ENCODE measurements around the gene PTHLH. TPM values are rescaled to one million over a fixed set of nuclear protein-coding genes. Genes with fewer than 3 reads are reported as not detected.

Gene PTHLH
- total and polyA plus RNA-seq, 7 experiments from 2014 or later, result not detected

DNA sequence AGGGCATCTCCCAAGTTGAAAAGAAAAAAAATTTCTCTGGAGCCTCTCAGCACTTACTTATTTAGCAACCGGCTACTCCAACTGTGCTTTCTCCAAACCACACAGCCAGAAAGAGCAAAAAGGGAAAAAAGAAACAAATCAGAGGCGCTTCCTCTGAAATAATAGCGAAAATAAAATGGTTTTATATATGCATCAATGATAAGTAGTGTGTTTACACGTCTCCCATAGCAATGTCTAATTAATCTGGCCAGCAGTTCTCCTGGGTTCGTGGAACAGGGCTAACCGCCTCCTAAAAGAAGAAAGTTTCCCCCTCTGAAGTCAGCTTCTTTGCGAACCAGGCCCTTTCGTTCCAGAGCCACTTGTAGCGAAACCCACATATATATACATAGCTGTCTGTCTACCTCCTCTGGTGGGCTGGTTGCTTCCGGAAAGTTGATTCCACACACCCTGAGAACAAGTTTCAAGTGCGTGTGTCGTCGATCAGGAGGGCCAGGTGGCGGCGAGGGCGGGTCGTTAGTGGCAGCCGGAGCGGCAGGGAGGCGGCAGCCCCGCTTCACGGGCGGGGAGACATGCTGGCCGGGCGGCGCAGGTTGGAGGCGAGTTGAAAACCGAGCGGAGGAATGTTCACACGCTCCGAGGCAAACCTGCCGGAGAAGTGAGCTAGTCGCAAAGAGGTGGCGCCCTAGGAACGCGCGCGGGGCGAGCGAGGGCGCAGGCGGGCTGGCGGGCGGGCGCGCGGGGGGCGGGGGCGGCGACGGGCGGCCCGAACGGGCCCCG lies 2.7 kb downstream of the PTHLH start:
- CTCF ChIA-PET, result interaction anchor here (0.9 kb wide), 1 partner anchor 9 kb away, joined by 3 read pairs; no protein-coding TSS in a partner anchor
- H3K36me3 Mint-ChIP-seq, result peaks cover 0 to 5% (median 0%) of the 10 kb centered on the region in 5 donors

DNA sequence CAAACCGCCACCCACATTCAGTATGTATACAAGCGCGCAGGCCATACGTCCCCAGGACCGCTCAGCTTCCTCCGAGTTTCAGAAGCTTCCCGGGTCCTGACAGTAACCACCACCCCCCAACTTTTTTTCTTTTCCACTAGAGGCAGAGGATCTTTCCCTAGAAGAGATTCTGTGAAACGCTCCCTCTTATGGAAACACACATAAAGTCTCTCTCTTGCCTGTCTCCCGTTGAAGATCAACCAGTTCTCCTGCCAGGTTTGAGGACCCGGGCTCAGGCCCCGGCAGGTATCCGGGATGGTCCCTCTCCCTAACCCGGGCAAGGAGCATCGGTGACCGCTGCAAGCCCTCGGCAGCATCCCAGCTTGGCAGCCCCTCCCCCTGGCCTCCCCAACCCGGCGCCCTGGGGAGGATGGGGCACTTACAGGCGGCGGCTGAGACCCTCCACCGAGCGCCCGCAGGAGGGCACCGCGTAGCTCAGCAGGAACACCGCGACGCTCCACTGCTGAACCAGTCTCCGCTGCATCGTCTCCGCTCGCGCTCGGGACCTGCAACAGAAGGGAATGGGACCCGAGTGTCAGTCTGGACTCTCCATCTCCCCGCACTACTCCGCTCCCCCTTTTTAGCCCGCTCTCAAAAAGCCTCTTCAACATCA lies 3.4 kb downstream of the PTHLH start:
- Histone ChIP-seq H3K27ac (ENCODE audit: low read depth, low read length) (no peak overlapping the region), H3K4me3 (ENCODE audit: low read length) (peak overlapping the region; percentile 50), H3K27me3 (ENCODE audit: control insufficient read depth in 2 of 2, insufficient read depth in 2 of 2, low read length in 2 of 2) (peaks cover 5 to 30% of the 10 kb centered on the region in 2 donors), H3K9me3 (ENCODE audit: control insufficient read depth in 2 of 3, low read length in 3 of 3) (no peaks in the 10 kb centered on the region), H3K36me3 (ENCODE audit: control insufficient read depth in 2 of 3, insufficient read depth in 3 of 3, low read length in 3 of 3) (no peaks in the 10 kb centered on the region), H3K4me1 (ENCODE audit: control insufficient read depth in 2 of 2, insufficient read depth in 2 of 2, low read length in 2 of 2) (peaks cover 0 to 3% of the 10 kb centered on the region in 2 donors)
- CTCF ChIA-PET, result no interaction called here
- peaks cover 83 to 91% (median 89%) of the 10 kb centered on the region in 5 donors for H3K27me3 Mint-ChIP-seq
- H3K9me3 Mint-ChIP-seq, result peaks cover 0 to 4% (median 0%) of the 10 kb centered on the region in 11 donors
- peaks cover 0 to 5% (median 0%) of the 10 kb centered on the region in 5 donors for H3K36me3 Mint-ChIP-seq
- no peak overlapping the region for H3K27ac Mint-ChIP-seq
- intact Hi-C loops (cut with micrococcal nuclease), result no loop called here
- peaks cover 11 to 32% (median 23%) of the 10 kb centered on the region in 7 donors for H3K4me1 Mint-ChIP-seq
- POLR2A ChIA-PET, result interaction anchor here (0.7 kb wide), 1 partner anchor 72 kb away, joined by 3 read pairs; no protein-coding TSS in a partner anchor
- H3K4me3 Mint-ChIP-seq, result peak overlapping the region; percentile 74 to 86 (median 80)
- no peak for ATAC-seq
- no peak for DNase-seq

More for the DNA sequence above, 2.7 kb downstream of the PTHLH start:
- Mint-ChIP-seq H3K4me1 (peaks cover 11 to 32% (median 23%) of the 10 kb centered on the region in 7 donors), H3K27me3 (peaks cover 80 to 90% (median 83%) of the 10 kb centered on the region in 5 donors), H3K9me3 (peaks cover 0 to 4% (median 0%) of the 10 kb centered on the region in 11 donors), H3K27ac (peak overlapping the region in 1 of 9 donors; percentile 1), H3K4me3 (peak overlapping the region; percentile 74 to 86 (median 80))
- H3K36me3 ChIP-seq (ENCODE audit: control insufficient read depth in 2 of 3, insufficient read depth in 3 of 3, low read length in 3 of 3), result no peaks in the 10 kb centered on the region
- peaks cover 0 to 3% of the 10 kb centered on the region in 2 donors for H3K4me1 ChIP-seq (ENCODE audit: control insufficient read depth in 2 of 2, insufficient read depth in 2 of 2, low read length in 2 of 2)
- H3K27ac ChIP-seq (ENCODE audit: low read depth, low read length), result no peak overlapping the region
- peak overlapping the region; percentile 50 for H3K4me3 ChIP-seq (ENCODE audit: low read length)
- POLR2A ChIA-PET, result no interaction called here
- H3K9me3 ChIP-seq (ENCODE audit: control insufficient read depth in 2 of 3, low read length in 3 of 3), result no peaks in the 10 kb centered on the region
- peaks cover 5 to 30% of the 10 kb centered on the region in 2 donors for H3K27me3 ChIP-seq (ENCODE audit: control insufficient read depth in 2 of 2, insufficient read depth in 2 of 2, low read length in 2 of 2)
- DNase-seq, result peak in 7 of 9 donors; percentile 8 to 47 (median 11)
- peak; percentile 54 for ATAC-seq
- intact Hi-C loops (cut with micrococcal nuclease), result no loop called here

DNA sequence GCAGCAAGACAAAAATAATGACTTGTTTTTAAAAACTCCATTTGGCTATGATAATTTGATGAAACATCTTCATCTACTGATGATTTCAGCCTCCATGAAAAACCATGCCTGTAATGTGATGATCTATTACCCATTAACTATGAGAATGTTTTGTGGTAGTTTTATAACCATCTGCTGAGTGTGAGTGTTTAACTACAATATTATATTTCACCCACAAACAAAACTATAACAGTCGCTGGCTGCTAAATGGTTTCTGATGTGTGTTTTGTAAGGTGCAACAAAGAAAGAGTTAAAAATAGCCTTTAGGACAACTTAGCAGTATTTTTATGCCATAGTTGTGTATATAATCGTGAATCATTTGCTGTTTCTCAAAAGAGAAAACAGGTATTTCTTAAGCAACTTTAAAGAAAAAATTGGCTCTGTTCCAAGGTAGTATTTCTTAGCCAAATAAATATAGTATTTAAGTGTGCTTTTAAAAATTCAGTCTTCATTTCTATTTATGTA lies 4.9 kb downstream of the PTHLH start:
- H3K27me3 ChIP-seq (ENCODE audit: control insufficient read depth in 2 of 2, insufficient read depth in 2 of 2, low read length in 2 of 2), result peaks cover 5 to 25% of the 10 kb centered on the region in 2 donors
- Mint-ChIP-seq H3K27me3 (peaks cover 80 to 91% (median 89%) of the 10 kb centered on the region in 5 donors), H3K27ac (no peak overlapping the region), H3K4me1 (peaks cover 11 to 32% (median 22%) of the 10 kb centered on the region in 7 donors), H3K36me3 (peaks cover 0 to 5% (median 0%) of the 10 kb centered on the region in 5 donors), H3K9me3 (peaks cover 0 to 4% (median 0%) of the 10 kb centered on the region in 11 donors), H3K4me3 (no peak overlapping the region)
- H3K36me3 ChIP-seq (ENCODE audit: control insufficient read depth in 2 of 3, insufficient read depth in 3 of 3, low read length in 3 of 3), result no peaks in the 10 kb centered on the region
- DNase-seq (no peak), ATAC-seq (no peak)
- intact Hi-C loops (cut with micrococcal nuclease), result no loop called here
- H3K9me3 ChIP-seq (ENCODE audit: control insufficient read depth in 2 of 3, low read length in 3 of 3), result no peaks in the 10 kb centered on the region
- peaks cover 0 to 3% of the 10 kb centered on the region in 2 donors for H3K4me1 ChIP-seq (ENCODE audit: control insufficient read depth in 2 of 2, insufficient read depth in 2 of 2, low read length in 2 of 2)
- ChIA-PET CTCF (no interaction called here), POLR2A (interaction anchor here (0.8 kb wide), 1 partner anchor 1136 kb away, joined by 3 read pairs; no protein-coding TSS in a partner anchor)
- H3K4me3 ChIP-seq (ENCODE audit: low read length), result no peak overlapping the region
- no peak overlapping the region for H3K27ac ChIP-seq (ENCODE audit: low read depth, low read length)

DNA sequence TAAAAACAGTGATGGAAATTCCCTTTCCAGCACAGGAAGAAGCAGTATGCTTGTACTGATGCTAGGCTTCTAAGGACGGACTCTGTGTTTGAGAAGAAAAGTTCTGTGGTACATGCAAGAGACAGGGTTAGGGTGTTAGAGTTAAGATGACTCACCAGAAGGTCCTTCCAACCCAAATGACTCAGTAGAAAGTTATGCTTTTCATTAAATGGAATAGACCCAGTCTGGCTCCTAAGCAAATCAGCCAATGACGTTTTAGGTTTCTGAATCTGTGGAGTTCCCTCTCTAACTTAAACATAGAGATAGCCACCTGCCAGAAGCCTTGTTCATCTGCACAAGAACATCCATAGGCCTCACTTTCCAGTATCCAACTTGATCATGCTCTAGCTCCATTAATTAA lies 5.7 kb downstream of the PTHLH start:
- no peak overlapping the region for H3K27ac Mint-ChIP-seq
- Histone ChIP-seq H3K27me3 (ENCODE audit: control insufficient read depth in 2 of 2, insufficient read depth in 2 of 2, low read length in 2 of 2) (peaks cover 5 to 25% of the 10 kb centered on the region in 2 donors), H3K4me1 (ENCODE audit: control insufficient read depth in 2 of 2, insufficient read depth in 2 of 2, low read length in 2 of 2) (peaks cover 0 to 3% of the 10 kb centered on the region in 2 donors), H3K9me3 (ENCODE audit: control insufficient read depth in 2 of 3, low read length in 3 of 3) (no peaks in the 10 kb centered on the region), H3K36me3 (ENCODE audit: control insufficient read depth in 2 of 3, insufficient read depth in 3 of 3, low read length in 3 of 3) (no peaks in the 10 kb centered on the region), H3K4me3 (ENCODE audit: low read length) (no peak overlapping the region), H3K27ac (ENCODE audit: low read depth, low read length) (no peak overlapping the region)
- POLR2A ChIA-PET, result interaction anchor here (0.8 kb wide), 1 partner anchor 1135 kb away, joined by 3 read pairs; no protein-coding TSS in a partner anchor
- H3K27me3 Mint-ChIP-seq, result peaks cover 77 to 88% (median 84%) of the 10 kb centered on the region in 5 donors
- no peak overlapping the region for H3K4me3 Mint-ChIP-seq
- DNase-seq (no peak), ATAC-seq (no peak)
- intact Hi-C loops (cut with micrococcal nuclease), result no loop called here
- H3K36me3 Mint-ChIP-seq, result peaks cover 0 to 5% (median 0%) of the 10 kb centered on the region in 5 donors
- peaks cover 11 to 32% (median 22%) of the 10 kb centered on the region in 7 donors for H3K4me1 Mint-ChIP-seq
- peaks cover 0 to 4% (median 0%) of the 10 kb centered on the region in 11 donors for H3K9me3 Mint-ChIP-seq
- CTCF ChIA-PET, result no interaction called here

DNA sequence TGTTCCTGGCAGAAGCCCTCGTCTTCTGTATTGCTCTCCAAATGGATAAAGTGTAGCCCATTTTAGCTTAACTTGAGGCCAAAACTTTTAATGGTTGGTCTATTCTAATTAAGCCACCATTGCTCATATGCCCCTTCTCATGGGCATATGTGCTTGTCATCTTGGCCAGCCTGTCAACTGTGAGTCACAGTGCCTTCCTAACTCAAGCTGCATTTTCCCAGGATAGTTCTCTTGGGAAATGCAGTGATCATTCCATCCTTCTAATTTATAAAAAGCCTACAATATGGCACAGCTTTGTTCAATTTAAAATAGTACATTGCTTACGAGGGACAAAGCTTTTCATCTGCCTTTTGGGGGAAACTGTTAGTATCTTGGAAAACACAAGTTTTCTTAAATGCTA lies 6.6 kb downstream of the PTHLH start:
- Histone ChIP-seq H3K27me3 (ENCODE audit: control insufficient read depth in 2 of 2, insufficient read depth in 2 of 2, low read length in 2 of 2) (peaks cover 5 to 25% of the 10 kb centered on the region in 2 donors), H3K4me1 (ENCODE audit: control insufficient read depth in 2 of 2, insufficient read depth in 2 of 2, low read length in 2 of 2) (peaks cover 0 to 3% of the 10 kb centered on the region in 2 donors), H3K9me3 (ENCODE audit: control insufficient read depth in 2 of 3, low read length in 3 of 3) (no peaks in the 10 kb centered on the region), H3K36me3 (ENCODE audit: control insufficient read depth in 2 of 3, insufficient read depth in 3 of 3, low read length in 3 of 3) (no peaks in the 10 kb centered on the region), H3K27ac (ENCODE audit: low read depth, low read length) (no peak overlapping the region), H3K4me3 (ENCODE audit: low read length) (no peak overlapping the region)
- H3K36me3 Mint-ChIP-seq, result peaks cover 0 to 5% (median 0%) of the 10 kb centered on the region in 5 donors
- H3K4me1 Mint-ChIP-seq, result peaks cover 10 to 24% (median 17%) of the 10 kb centered on the region in 7 donors
- intact Hi-C loops (cut with micrococcal nuclease), result no loop called here
- ATAC-seq, result no peak
- ChIA-PET POLR2A (no interaction called here), CTCF (no interaction called here)
- H3K9me3 Mint-ChIP-seq, result peaks cover 0 to 4% (median 0%) of the 10 kb centered on the region in 11 donors
- no peak overlapping the region for H3K4me3 Mint-ChIP-seq
- H3K27me3 Mint-ChIP-seq, result peaks cover 71 to 82% (median 78%) of the 10 kb centered on the region in 5 donors
- no peak overlapping the region for H3K27ac Mint-ChIP-seq
- no peak for DNase-seq

DNA sequence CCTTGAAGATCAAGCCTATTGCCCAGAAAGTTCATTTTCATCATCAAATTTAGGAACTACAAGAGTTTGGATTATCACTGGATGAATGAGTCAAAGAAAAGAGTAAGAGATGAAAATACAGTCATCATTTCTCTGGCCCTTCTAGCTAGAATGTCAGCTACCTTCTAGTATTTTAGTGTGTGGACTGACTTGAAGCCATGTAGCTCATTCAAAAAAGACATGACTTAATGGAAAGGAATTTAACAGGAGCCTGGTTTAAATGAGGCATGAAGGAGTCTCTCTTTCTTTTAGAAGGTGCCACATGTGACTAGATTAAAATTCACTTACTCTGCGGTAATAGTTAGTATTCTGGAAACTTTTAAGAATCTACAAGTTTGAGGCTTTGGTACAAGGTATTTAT lies 7.1 kb downstream of the PTHLH start:
- no peak overlapping the region for H3K27ac Mint-ChIP-seq
- POLR2A ChIA-PET, result no interaction called here
- H3K27me3 Mint-ChIP-seq, result peaks cover 71 to 79% (median 75%) of the 10 kb centered on the region in 5 donors
- H3K4me1 ChIP-seq (ENCODE audit: control insufficient read depth in 2 of 2, insufficient read depth in 2 of 2, low read length in 2 of 2), result peaks cover 0 to 3% of the 10 kb centered on the region in 2 donors
- H3K4me3 ChIP-seq (ENCODE audit: low read length), result no peak overlapping the region
- intact Hi-C loops (cut with micrococcal nuclease), result no loop called here
- no peak for DNase-seq
- peaks cover 5 to 25% of the 10 kb centered on the region in 2 donors for H3K27me3 ChIP-seq (ENCODE audit: control insufficient read depth in 2 of 2, insufficient read depth in 2 of 2, low read length in 2 of 2)
- no peak overlapping the region for H3K27ac ChIP-seq (ENCODE audit: low read depth, low read length)
- H3K36me3 Mint-ChIP-seq, result peaks cover 0 to 5% (median 0%) of the 10 kb centered on the region in 5 donors
- no peak overlapping the region for H3K4me3 Mint-ChIP-seq
- peaks cover 10 to 20% (median 14%) of the 10 kb centered on the region in 7 donors for H3K4me1 Mint-ChIP-seq
- H3K36me3 ChIP-seq (ENCODE audit: control insufficient read depth in 2 of 3, insufficient read depth in 3 of 3, low read length in 3 of 3), result no peaks in the 10 kb centered on the region
- no peak for ATAC-seq
- no peaks in the 10 kb centered on the region for H3K9me3 ChIP-seq (ENCODE audit: control insufficient read depth in 2 of 3, low read length in 3 of 3)
- CTCF ChIA-PET, result no interaction called here
- peaks cover 0 to 4% (median 0%) of the 10 kb centered on the region in 11 donors for H3K9me3 Mint-ChIP-seq
